Measurements from ENCODE around the gene TENM4. TPM values are rescaled to one million over a fixed set of nuclear protein-coding genes. Genes with fewer than 3 reads are reported as not detected.

The TENM4 gene
- total RNA-seq, 1 experiment from 2014 or later: 0.39 TPM

DNA sequence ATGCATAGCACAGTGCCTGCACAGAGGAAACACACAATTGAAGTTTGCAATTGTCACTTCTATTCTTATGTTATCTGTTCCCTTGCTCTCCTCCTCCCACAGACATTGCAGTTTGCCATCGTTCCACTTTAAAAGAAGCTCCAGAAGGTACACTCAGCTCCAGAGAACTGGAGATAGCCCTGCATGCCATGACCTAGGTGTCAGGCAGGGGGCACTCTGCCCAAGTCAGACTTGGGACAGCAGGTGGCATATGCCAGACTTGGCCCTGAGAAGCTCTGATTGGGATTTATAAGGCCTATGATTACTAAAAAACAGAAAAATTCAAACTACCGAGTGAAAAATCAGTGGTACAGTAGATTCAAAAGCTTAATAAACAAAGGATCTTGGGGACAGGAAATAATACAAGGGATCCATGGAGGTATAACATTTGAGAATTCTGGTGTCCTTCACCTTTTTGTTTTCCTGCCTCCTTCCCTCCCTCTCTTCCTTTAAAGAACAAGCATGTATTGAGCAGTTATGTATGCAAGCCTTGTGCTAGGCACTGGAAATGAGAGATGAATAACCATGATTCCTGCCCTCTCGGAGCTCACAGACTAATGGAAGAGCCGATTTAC is 40.0 kb downstream of the TENM4 start:
- ATAC-seq: peak; percentile 83
- ChIA-PET POLR2A (no interaction called here), CTCF (interaction anchor here (1.0 kb wide), 2 partner anchors 94 to 765 kb away, joined by 3 to 4 read pairs; no protein-coding TSS in a partner anchor)
- Histone ChIP-seq H3K4me3 (ENCODE audit: low read depth in 2 of 2, low read length in 2 of 2) (no peak overlapping the region), H3K9me3 (ENCODE audit: control insufficient read depth, insufficient read depth, low read depth, low read length) (no peaks in the 10 kb centered on the region), H3K36me3 (ENCODE audit: control insufficient read depth, insufficient read depth, low read length) (no peaks in the 10 kb centered on the region), H3K4me1 (ENCODE audit: control insufficient read depth, insufficient read depth, low read length) (no peaks in the 10 kb centered on the region), H3K27ac (ENCODE audit: low read length) (no peak overlapping the region), H3K27me3 (ENCODE audit: control insufficient read depth, insufficient read depth, low read length) (no peaks in the 10 kb centered on the region)
- in situ Hi-C loops (cut with HindIII; ENCODE audit: low pct_unique_long_range_greater_than_20kb, low sequenced_read_pairs): no loop called here
- intact Hi-C loops (cut with micrococcal nuclease; ENCODE audit: unreplicated experiment): no loop called here
- BruUV-seq (replicated peaks): no TSS peak
- TF ChIP-seq POLR2AphosphoS5 (IDR thresholded peaks at IDR 0.05; ENCODE audit: low read depth, low read length) (no peak), CTCF (IDR thresholded peaks at IDR 0.05) (peak; percentile 81)
- DNase-seq (ENCODE audit: low read depth, low spot score): no peak

GRCh38 chr11:79400206-79400605 is 40.6 kb downstream of the TENM4 start:
- CTCF ChIA-PET: interaction anchor here (1.0 kb wide), 2 partner anchors 94 to 765 kb away, joined by 3 to 4 read pairs; no protein-coding TSS in a partner anchor
- no peak for TF ChIP-seq TCF7L2 (IDR thresholded peaks at IDR 0.05; ENCODE audit: low read depth, low read length)
- no peak for TF ChIP-seq CTCF (IDR thresholded peaks at IDR 0.05)
- TF ChIP-seq, protein P1, sequence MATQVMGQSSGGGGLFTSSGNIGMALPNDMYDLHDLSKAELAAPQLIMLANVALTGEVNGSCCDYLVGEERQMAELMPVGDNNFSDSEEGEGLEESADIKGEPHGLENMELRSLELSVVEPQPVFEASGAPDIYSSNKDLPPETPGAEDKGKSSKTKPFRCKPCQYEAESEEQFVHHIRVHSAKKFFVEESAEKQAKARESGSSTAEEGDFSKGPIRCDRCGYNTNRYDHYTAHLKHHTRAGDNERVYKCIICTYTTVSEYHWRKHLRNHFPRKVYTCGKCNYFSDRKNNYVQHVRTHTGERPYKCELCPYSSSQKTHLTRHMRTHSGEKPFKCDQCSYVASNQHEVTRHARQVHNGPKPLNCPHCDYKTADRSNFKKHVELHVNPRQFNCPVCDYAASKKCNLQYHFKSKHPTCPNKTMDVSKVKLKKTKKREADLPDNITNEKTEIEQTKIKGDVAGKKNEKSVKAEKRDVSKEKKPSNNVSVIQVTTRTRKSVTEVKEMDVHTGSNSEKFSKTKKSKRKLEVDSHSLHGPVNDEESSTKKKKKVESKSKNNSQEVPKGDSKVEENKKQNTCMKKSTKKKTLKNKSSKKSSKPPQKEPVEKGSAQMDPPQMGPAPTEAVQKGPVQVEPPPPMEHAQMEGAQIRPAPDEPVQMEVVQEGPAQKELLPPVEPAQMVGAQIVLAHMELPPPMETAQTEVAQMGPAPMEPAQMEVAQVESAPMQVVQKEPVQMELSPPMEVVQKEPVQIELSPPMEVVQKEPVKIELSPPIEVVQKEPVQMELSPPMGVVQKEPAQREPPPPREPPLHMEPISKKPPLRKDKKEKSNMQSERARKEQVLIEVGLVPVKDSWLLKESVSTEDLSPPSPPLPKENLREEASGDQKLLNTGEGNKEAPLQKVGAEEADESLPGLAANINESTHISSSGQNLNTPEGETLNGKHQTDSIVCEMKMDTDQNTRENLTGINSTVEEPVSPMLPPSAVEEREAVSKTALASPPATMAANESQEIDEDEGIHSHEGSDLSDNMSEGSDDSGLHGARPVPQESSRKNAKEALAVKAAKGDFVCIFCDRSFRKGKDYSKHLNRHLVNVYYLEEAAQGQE (IDR thresholded peaks at IDR 0.05; ENCODE audit: insufficient read depth in 1 of 2, low read depth in 2 of 2, low read length in 1 of 2): no peak
- no peak for TF ChIP-seq POLR2AphosphoS5 (IDR thresholded peaks at IDR 0.05; ENCODE audit: low read depth, low read length)
- TF ChIP-seq SIN3A (IDR thresholded peaks at IDR 0.05; ENCODE audit: borderline replicate concordance, insufficient read depth, low read depth, low read length): no peak
- no TSS peak for BruUV-seq (replicated peaks)

More at GRCh38 chr11:79400206-79400605, 40.6 kb downstream of the TENM4 start:
- in situ Hi-C loops (cut with HindIII; ENCODE audit: low pct_unique_long_range_greater_than_20kb, low sequenced_read_pairs) (no loop called here), intact Hi-C loops (cut with micrococcal nuclease; ENCODE audit: unreplicated experiment) (no loop called here)
- POLR2A ChIA-PET: no interaction called here
- H3K36me3 ChIP-seq (ENCODE audit: control insufficient read depth, insufficient read depth, low read length): no peaks in the 10 kb centered on the region
- ATAC-seq (no peak), DNase-seq (ENCODE audit: low read depth, low spot score) (no peak)
- H3K4me3 ChIP-seq (ENCODE audit: low read depth in 2 of 2, low read length in 2 of 2): no peak overlapping the region
- no peak overlapping the region for H3K27ac ChIP-seq (ENCODE audit: low read length)
- no peaks in the 10 kb centered on the region for H3K4me1 ChIP-seq (ENCODE audit: control insufficient read depth, insufficient read depth, low read length)
- no peaks in the 10 kb centered on the region for H3K9me3 ChIP-seq (ENCODE audit: control insufficient read depth, insufficient read depth, low read depth, low read length)
- no peaks in the 10 kb centered on the region for H3K27me3 ChIP-seq (ENCODE audit: control insufficient read depth, insufficient read depth, low read length)
